ENCODE data around the gene HAPSTR1. TPM values are rescaled to one million over a fixed set of nuclear protein-coding genes. Genes with fewer than 3 reads are reported as not detected.
"Not testable (repeated sequence)": the region's sequence is repeated elsewhere in the genome, so short reads cannot be mapped to it uniquely, and the experiment has no call there.

Gene HAPSTR1
- 10 to 100 TPM; 48.9 to 52.7 TPM for total RNA-seq

GRCh38 chr16:9090960-9091866 is at the start of gene HAPSTR1:
HAPSTR1 (plus strand) TSS chr16:9091644; CDS start chr16:9092045, 401 bp downstream.
- peak within 1 kb of the TSS; percentile 96 to 98 for H3K27ac Mint-ChIP-seq
- peaks cover 37 to 43% of the 10 kb centered on the region in 2 donors for H3K36me3 Mint-ChIP-seq
- ATAC-seq (peak; percentile 92 to 93), DNase-seq (ENCODE audit: low spot score in 2 of 2) (peak; percentile 96 to 99)
- no peaks in the 10 kb centered on the region for H3K9me3 Mint-ChIP-seq

GRCh38 chr16:9042533-9042932 is 48.9 kb upstream of the HAPSTR1 start:
- DNase-seq (ENCODE audit: low spot score in 2 of 2) (no peak), ATAC-seq (no peak)
- Mint-ChIP-seq H3K36me3 (peaks cover 0 to 16% of the 10 kb centered on the region in 2 donors), H3K27ac (peak overlapping the region in 1 of 2 donors; percentile 46), H3K9me3 (peaks cover 0 to 12% of the 10 kb centered on the region in 2 donors)

- Mint-ChIP-seq H3K36me3 (peaks cover 0 to 16% of the 10 kb centered on the region in 2 donors), H3K27ac (peak overlapping the region in 1 of 2 donors; percentile 46), H3K9me3 (peaks cover 0 to 12% of the 10 kb centered on the region in 2 donors)
- ATAC-seq = no peak
- DNase-seq (ENCODE audit: low spot score in 2 of 2) = no peak
Observed at GRCh38 chr16:9042964-9043680, 48.3 kb upstream of the HAPSTR1 start.

- not testable (repeated sequence) for DNase-seq (ENCODE audit: low spot score in 2 of 2); ATAC-seq; H3K27ac Mint-ChIP-seq
- Mint-ChIP-seq H3K36me3 (peaks cover 0 to 16% of the 10 kb centered on the region in 2 donors), H3K9me3 (peaks cover 0 to 12% of the 10 kb centered on the region in 2 donors)
Observed at GRCh38 chr16:9045562-9045961, 45.9 kb upstream of the HAPSTR1 start.

- Mint-ChIP-seq H3K36me3 (peaks cover 0 to 16% of the 10 kb centered on the region in 2 donors), H3K27ac (no peak overlapping the region), H3K9me3 (peaks cover 0 to 12% of the 10 kb centered on the region in 2 donors)
- no peak for DNase-seq (ENCODE audit: low spot score in 2 of 2)
- ATAC-seq = no peak
Observed at GRCh38 chr16:9046667-9047055, 44.8 kb upstream of the HAPSTR1 start.

- Mint-ChIP-seq H3K36me3 (peaks cover 0 to 16% of the 10 kb centered on the region in 2 donors), H3K9me3 (peaks cover 0 to 12% of the 10 kb centered on the region in 2 donors), H3K27ac (peak overlapping the region; percentile 27 to 60)
- ATAC-seq = peak; percentile 83 to 89
- peak; percentile 38 to 56 for DNase-seq (ENCODE audit: low spot score in 2 of 2)
Observed at GRCh38 chr16:9047689-9048301, 43.6 kb upstream of the HAPSTR1 start.

GRCh38 chr16:9048302-9048700 is 43.1 kb upstream of the HAPSTR1 start:
- peaks cover 0 to 12% of the 10 kb centered on the region in 2 donors for H3K9me3 Mint-ChIP-seq
- H3K27ac Mint-ChIP-seq = peak overlapping the region; percentile 27 to 60
- DNase-seq (ENCODE audit: low spot score in 2 of 2) (no peak), ATAC-seq (no peak)
- H3K36me3 Mint-ChIP-seq = peaks cover 0 to 16% of the 10 kb centered on the region in 2 donors

- DNase-seq (ENCODE audit: low spot score in 2 of 2) (no peak), ATAC-seq (no peak)
- peaks cover 0 to 12% of the 10 kb centered on the region in 2 donors for H3K9me3 Mint-ChIP-seq
- peaks cover 0 to 16% of the 10 kb centered on the region in 2 donors for H3K36me3 Mint-ChIP-seq
- H3K27ac Mint-ChIP-seq = no peak overlapping the region
Observed at GRCh38 chr16:9049241-9049640, 42.2 kb upstream of the HAPSTR1 start.

- Mint-ChIP-seq H3K36me3 (peaks cover 0 to 16% of the 10 kb centered on the region in 2 donors), H3K27ac (peak overlapping the region in 1 of 2 donors; percentile 72), H3K9me3 (peaks cover 0 to 12% of the 10 kb centered on the region in 2 donors)
- DNase-seq (ENCODE audit: low spot score in 2 of 2) = no peak
- ATAC-seq = no peak
Observed at GRCh38 chr16:9050102-9050830, 41.2 kb upstream of the HAPSTR1 start.

- H3K36me3 Mint-ChIP-seq = no peaks in the 10 kb centered on the region
- no peaks in the 10 kb centered on the region for H3K9me3 Mint-ChIP-seq
- ATAC-seq = peak; percentile 52 to 66
- DNase-seq (ENCODE audit: low spot score in 2 of 2) = no peak
- no peak overlapping the region for H3K27ac Mint-ChIP-seq
Observed at GRCh38 chr16:9053006-9053601, 38.3 kb upstream of the HAPSTR1 start.

GRCh38 chr16:9054460-9054859 is 37.0 kb upstream of the HAPSTR1 start:
- no peak overlapping the region for H3K27ac Mint-ChIP-seq
- no peak for ATAC-seq
- DNase-seq (ENCODE audit: low spot score in 2 of 2) = no peak
- H3K9me3 Mint-ChIP-seq = no peaks in the 10 kb centered on the region
- H3K36me3 Mint-ChIP-seq = no peaks in the 10 kb centered on the region

GRCh38 chr16:9055115-9055514 is 36.3 kb upstream of the HAPSTR1 start:
- no peak for DNase-seq (ENCODE audit: low spot score in 2 of 2)
- Mint-ChIP-seq H3K27ac (no peak overlapping the region), H3K9me3 (no peaks in the 10 kb centered on the region), H3K36me3 (no peaks in the 10 kb centered on the region)
- ATAC-seq = no peak

GRCh38 chr16:9055661-9056060 is 35.8 kb upstream of the HAPSTR1 start:
- no peaks in the 10 kb centered on the region for H3K36me3 Mint-ChIP-seq
- no peak for DNase-seq (ENCODE audit: low spot score in 2 of 2)
- no peak overlapping the region for H3K27ac Mint-ChIP-seq
- no peak for ATAC-seq
- no peaks in the 10 kb centered on the region for H3K9me3 Mint-ChIP-seq

- no peak overlapping the region for H3K27ac Mint-ChIP-seq
- ATAC-seq = no peak
- H3K9me3 Mint-ChIP-seq = no peaks in the 10 kb centered on the region
- no peak for DNase-seq (ENCODE audit: low spot score in 2 of 2)
- no peaks in the 10 kb centered on the region for H3K36me3 Mint-ChIP-seq
Observed at GRCh38 chr16:9056061-9056460, 35.4 kb upstream of the HAPSTR1 start.

GRCh38 chr16:9058211-9058610 is 33.2 kb upstream of the HAPSTR1 start:
- ATAC-seq = no peak
- no peaks in the 10 kb centered on the region for H3K9me3 Mint-ChIP-seq
- H3K27ac Mint-ChIP-seq = no peak overlapping the region

GRCh38 chr16:9060225-9060624 is 31.2 kb upstream of the HAPSTR1 start:
- Mint-ChIP-seq H3K9me3 (no peaks in the 10 kb centered on the region), H3K36me3 (no peaks in the 10 kb centered on the region), H3K27ac (no peak overlapping the region)
- ATAC-seq = no peak
- no peak for DNase-seq (ENCODE audit: low spot score in 2 of 2)

More at GRCh38 chr16:9058211-9058610, 33.2 kb upstream of the HAPSTR1 start:
- DNase-seq (ENCODE audit: low spot score in 2 of 2) = no peak
- no peaks in the 10 kb centered on the region for H3K36me3 Mint-ChIP-seq

All from activated naive CD4-positive, alpha-beta T cell treated with anti-CD3 and anti-CD28 coated beads, Interleukin-2, amount 50 U/mL, for 72 hours (primary cell).